ENCODE results near the gene ERFL. TPM values are rescaled to one million over a fixed set of nuclear protein-coding genes. Genes with fewer than 3 reads are reported as not detected.

ERFL gene
- total and polyA plus RNA-seq, 2 donors (not counting 1 experiment from before 2014, with no cell fraction given), result 2.3 to 5.5 TPM

DNA sequence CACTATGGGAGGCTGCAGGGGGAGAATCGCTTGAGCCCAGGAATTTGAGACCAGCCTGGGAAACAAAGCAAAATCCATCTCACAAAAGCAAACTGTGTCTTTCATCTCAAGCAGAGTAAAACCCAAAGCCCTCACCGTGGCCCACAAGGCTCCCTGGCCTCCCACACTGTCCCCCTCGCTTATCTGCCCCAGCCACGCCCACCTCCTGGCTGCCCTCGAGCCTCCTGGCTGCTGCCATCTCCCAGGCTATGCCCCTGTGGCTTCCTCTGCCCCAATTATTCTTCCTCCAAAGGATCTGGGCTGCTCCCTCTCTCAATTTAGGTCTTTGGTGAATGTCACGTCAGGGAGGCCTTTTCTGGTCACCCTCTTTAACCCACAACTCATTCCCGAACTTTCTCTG, 27.3 kb upstream of the ERFL start:
- ChIA-PET POLR2A (no interaction called here), CTCF (interaction anchor here (1.3 to 14.8 kb wide), 2 partner anchors 85 to 161 kb away, joined by 5 to 331 read pairs; partner anchors contain the start of gene CD79A)
- 83% methylated on average over 5 of the region's 7 CpGs for WGBS (ENCODE audit: insufficient coverage)
- no peak overlapping the region for H3K9ac ChIP-seq (ENCODE audit: low read length)
- Mint-ChIP-seq H3K4me3 (no peak overlapping the region), H3K9me3 (ENCODE audit: insufficient read depth) (no peaks in the 10 kb centered on the region), H3K4me1 (peaks cover 27% of the 10 kb centered on the region), H3K27ac (peak overlapping the region; percentile 37), H3K27me3 (no peaks in the 10 kb centered on the region)
- peaks cover 0 to 3% of the 10 kb centered on the region in 2 experiments for H3K36me3 ChIP-seq (replicated peaks in 1 of 2; ENCODE audit: control extremely low read depth in 1 of 2, control insufficient read depth in 1 of 2, extremely low read depth in 1 of 2, insufficient read depth in 2 of 2, low read length in 1 of 2)
- no peaks in the 10 kb centered on the region for H4K20me1 ChIP-seq (ENCODE audit: control insufficient read depth, insufficient read depth, low read length, poor library complexity, severe bottlenecking)
- H3K4me3 ChIP-seq (ENCODE audit: control extremely low read depth in 1 of 5, extremely low read depth in 1 of 5, insufficient read depth in 1 of 5, low read depth in 2 of 5, low read length in 4 of 5), result no peak overlapping the region
- no peak for ATAC-seq (ENCODE audit: low read depth)
- no peak overlapping the region for H3K27ac ChIP-seq (ENCODE audit: low read length in 2 of 2)
- peaks cover 18 to 31% of the 10 kb centered on the region in 2 donors for H3K4me1 ChIP-seq (ENCODE audit: control insufficient read depth in 2 of 2, insufficient read depth in 2 of 2, low read length in 2 of 2)
- H3K27me3 ChIP-seq (replicated peaks in 1 of 4; ENCODE audit: control extremely low read depth in 1 of 4, control insufficient read depth in 3 of 4, insufficient read depth in 4 of 4, low read length in 3 of 4), result no peaks in the 10 kb centered on the region
- no peaks in the 10 kb centered on the region for H3K9me3 ChIP-seq (ENCODE audit: control extremely low read depth in 1 of 3, control insufficient read depth in 2 of 3, insufficient read depth in 1 of 3, low read length in 2 of 3)
- intact Hi-C loops (cut with micrococcal nuclease), result loop anchor here (10.0 kb wide), 1 partner anchor 161 kb away; the partner anchor contains the start of gene CEACAM3
- TF ChIP-seq EZH2 (IDR thresholded peaks at IDR 0.05; ENCODE audit: borderline replicate concordance, insufficient read depth, low read depth, low read length, poor library complexity, severe bottlenecking), result no peak
- TF ChIP-seq, protein P1, sequence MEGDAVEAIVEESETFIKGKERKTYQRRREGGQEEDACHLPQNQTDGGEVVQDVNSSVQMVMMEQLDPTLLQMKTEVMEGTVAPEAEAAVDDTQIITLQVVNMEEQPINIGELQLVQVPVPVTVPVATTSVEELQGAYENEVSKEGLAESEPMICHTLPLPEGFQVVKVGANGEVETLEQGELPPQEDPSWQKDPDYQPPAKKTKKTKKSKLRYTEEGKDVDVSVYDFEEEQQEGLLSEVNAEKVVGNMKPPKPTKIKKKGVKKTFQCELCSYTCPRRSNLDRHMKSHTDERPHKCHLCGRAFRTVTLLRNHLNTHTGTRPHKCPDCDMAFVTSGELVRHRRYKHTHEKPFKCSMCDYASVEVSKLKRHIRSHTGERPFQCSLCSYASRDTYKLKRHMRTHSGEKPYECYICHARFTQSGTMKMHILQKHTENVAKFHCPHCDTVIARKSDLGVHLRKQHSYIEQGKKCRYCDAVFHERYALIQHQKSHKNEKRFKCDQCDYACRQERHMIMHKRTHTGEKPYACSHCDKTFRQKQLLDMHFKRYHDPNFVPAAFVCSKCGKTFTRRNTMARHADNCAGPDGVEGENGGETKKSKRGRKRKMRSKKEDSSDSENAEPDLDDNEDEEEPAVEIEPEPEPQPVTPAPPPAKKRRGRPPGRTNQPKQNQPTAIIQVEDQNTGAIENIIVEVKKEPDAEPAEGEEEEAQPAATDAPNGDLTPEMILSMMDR (IDR thresholded peaks at IDR 0.05), result no peak
- no peak for DNase-seq
- H3K4me2 ChIP-seq (replicated peaks; ENCODE audit: low read depth, low read length, poor library complexity, severe bottlenecking), result no peak overlapping the region
- no peak overlapping the region for H2AFZ ChIP-seq (ENCODE audit: insufficient read depth, low read depth, low read length, poor library complexity, severe bottlenecking)
- peaks cover 9% of the 10 kb centered on the region for H3K79me2 ChIP-seq (ENCODE audit: control insufficient read depth, insufficient read depth, low read length)

DNA sequence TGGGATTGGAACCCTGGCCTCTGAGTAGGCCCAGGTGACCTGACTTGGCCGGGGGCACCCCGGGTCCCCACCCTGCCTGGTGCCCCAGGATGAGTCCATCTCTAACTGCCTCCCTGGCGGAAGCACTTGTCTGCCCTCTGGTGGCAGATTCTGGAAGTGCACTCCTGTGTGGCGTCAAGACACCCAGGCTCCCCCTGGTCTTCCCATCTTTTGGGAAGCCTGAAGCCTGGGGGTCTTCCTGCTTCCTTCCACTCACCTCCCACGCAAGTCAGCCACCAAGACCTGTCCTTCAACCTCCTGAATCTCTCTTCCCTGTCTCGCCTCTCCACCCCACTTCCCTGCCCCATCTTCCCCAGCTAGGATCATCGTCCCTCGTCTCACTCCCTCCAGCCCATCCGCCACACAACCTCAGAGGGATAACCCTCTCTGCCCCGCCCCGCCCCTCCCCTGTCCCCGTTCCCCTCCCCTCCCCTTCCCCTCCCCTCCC, 23.5 kb upstream of the ERFL start:
- peaks cover 24% of the 10 kb centered on the region for H3K79me2 ChIP-seq (ENCODE audit: control insufficient read depth, insufficient read depth, low read length)
- Mint-ChIP-seq H3K27me3 (no peaks in the 10 kb centered on the region), H3K4me1 (peaks cover 33% of the 10 kb centered on the region), H3K4me3 (no peak overlapping the region), H3K27ac (peak overlapping the region; percentile 74), H3K9me3 (ENCODE audit: insufficient read depth) (no peaks in the 10 kb centered on the region)
- no peak for TF ChIP-seq EZH2 (IDR thresholded peaks at IDR 0.05; ENCODE audit: borderline replicate concordance, insufficient read depth, low read depth, low read length, poor library complexity, severe bottlenecking)
- TF ChIP-seq, protein P1 (IDR thresholded peaks at IDR 0.05), result peak; percentile 99
- H3K4me1 ChIP-seq (ENCODE audit: control insufficient read depth in 2 of 2, insufficient read depth in 2 of 2, low read length in 2 of 2), result peaks cover 14 to 23% of the 10 kb centered on the region in 2 donors
- no peaks in the 10 kb centered on the region for H4K20me1 ChIP-seq (ENCODE audit: control insufficient read depth, insufficient read depth, low read length, poor library complexity, severe bottlenecking)
- peak overlapping the region; percentile 53 for H2AFZ ChIP-seq (ENCODE audit: insufficient read depth, low read depth, low read length, poor library complexity, severe bottlenecking)
- 1% methylated on average over 5 of the region's 12 CpGs for WGBS (ENCODE audit: insufficient coverage)
- H3K9ac ChIP-seq (ENCODE audit: low read length), result no peak overlapping the region
- peak overlapping the region; percentile 43 for H3K4me2 ChIP-seq (replicated peaks; ENCODE audit: low read depth, low read length, poor library complexity, severe bottlenecking)
- H3K27me3 ChIP-seq (replicated peaks in 1 of 4; ENCODE audit: control extremely low read depth in 1 of 4, control insufficient read depth in 3 of 4, insufficient read depth in 4 of 4, low read length in 3 of 4), result no peaks in the 10 kb centered on the region
- H3K36me3 ChIP-seq (replicated peaks in 1 of 2; ENCODE audit: control extremely low read depth in 1 of 2, control insufficient read depth in 1 of 2, extremely low read depth in 1 of 2, insufficient read depth in 2 of 2, low read length in 1 of 2), result peaks cover 0 to 3% of the 10 kb centered on the region in 2 experiments
- H3K9me3 ChIP-seq (ENCODE audit: control extremely low read depth in 1 of 3, control insufficient read depth in 2 of 3, insufficient read depth in 1 of 3, low read length in 2 of 3), result no peaks in the 10 kb centered on the region
- H3K27ac ChIP-seq (ENCODE audit: low read length in 2 of 2), result no peak overlapping the region
- peak; percentile 88 for DNase-seq
- no peak overlapping the region for H3K4me3 ChIP-seq (ENCODE audit: control extremely low read depth in 1 of 5, extremely low read depth in 1 of 5, insufficient read depth in 1 of 5, low read depth in 2 of 5, low read length in 4 of 5)
- ATAC-seq (ENCODE audit: low read depth), result peak; percentile 94
- intact Hi-C loops (cut with micrococcal nuclease), result loop anchor here (1.0 to 10.0 kb wide), 4 partner anchors 16 to 157 kb away; partner anchors contain the start of gene CEACAM3
- ChIA-PET CTCF (interaction anchor here (0.7 to 14.8 kb wide), 11 partner anchors 10 to 159 kb away, joined by 4 to 331 read pairs (median 8); partner anchors contain the start of genes CD79A, ERFL and RPS19), POLR2A (interaction anchor here (1.3 to 3.4 kb wide), 3 partner anchors 76 to 92 kb away, joined by 8 to 20 read pairs (median 8); partner anchors contain the start of gene RPS19)
